Muscle of leg (tissue), 11 donors: ENCODE results near the gene ITGAD. TPM values are rescaled to one million over a fixed set of nuclear protein-coding genes. Genes with fewer than 3 reads are reported as not detected.
A peak's percentile ranks its signal among the peaks of the same experiment; 100 is the strongest.

Experiments used
- DNase-seq: peaks from one replicate; pipeline ENCODE4 v3.0.0; 2013
- H3K27ac ChIP-seq: one replicate; pipeline ENCODE4 v1.5.1; 2013; ENCODE audit warnings: mild to moderate bottlenecking, low read length, control low read depth
- H3K27me3 ChIP-seq: one replicate; pipeline ENCODE4 v1.6.1; 2013; ENCODE audit warnings: low read length; ENCODE audit not compliant: control insufficient read depth, insufficient read depth
- H3K36me3 ChIP-seq: one replicate; pipeline ENCODE4 v1.6.1; 2013; ENCODE audit warnings: low read length; ENCODE audit not compliant: control insufficient read depth, insufficient read depth
- H3K4me1 ChIP-seq: one replicate; pipeline ENCODE4 v1.6.1; 2013; ENCODE audit warnings: low read length; ENCODE audit not compliant: control insufficient read depth, insufficient read depth
- H3K4me3 ChIP-seq: one replicate; pipeline ENCODE4 v1.5.1; 2013; ENCODE audit warnings: low read length, control low read depth
- H3K9me3 ChIP-seq: replicated peaks from 2 replicates; pipeline ENCODE4 v1.6.1; 2013; ENCODE audit warnings: low read depth, low read length; ENCODE audit not compliant: control insufficient read depth
- WGBS: methylation state at CpG from one replicate; pipeline ENCODE4 v1.1.5; 2013; ENCODE audit warnings: missing lambda C conversion rate; ENCODE audit not compliant: insufficient coverage; 5-methylcytosine and 5-hydroxymethylcytosine counted together
- polyA plus RNA-seq, 8 donors: library from polyadenylated mRNA; unstranded; fragments of 120-200 nt; gene quantifications; one replicate each; pipeline versions ENCODE4 v1.2.1 to v1.2.3, GENCODE V29; 2013; ENCODE audit warnings: inconsistent platforms in 1 of 8, low replicate concordance in 1 of 8; ENCODE audit not compliant: insufficient read length in 8 of 8, insufficient read depth in 1 of 8
- total RNA-seq: library from RNA; stranded (reverse); fragments of 120-200 nt; gene quantifications from one replicate; pipeline ENCODE4 v1.2.4, GENCODE V29; 2013

Gene ITGAD
- total and polyA plus RNA-seq, 9 donors = 0.04 to 1.1 (median 0.45) TPM

DNA sequence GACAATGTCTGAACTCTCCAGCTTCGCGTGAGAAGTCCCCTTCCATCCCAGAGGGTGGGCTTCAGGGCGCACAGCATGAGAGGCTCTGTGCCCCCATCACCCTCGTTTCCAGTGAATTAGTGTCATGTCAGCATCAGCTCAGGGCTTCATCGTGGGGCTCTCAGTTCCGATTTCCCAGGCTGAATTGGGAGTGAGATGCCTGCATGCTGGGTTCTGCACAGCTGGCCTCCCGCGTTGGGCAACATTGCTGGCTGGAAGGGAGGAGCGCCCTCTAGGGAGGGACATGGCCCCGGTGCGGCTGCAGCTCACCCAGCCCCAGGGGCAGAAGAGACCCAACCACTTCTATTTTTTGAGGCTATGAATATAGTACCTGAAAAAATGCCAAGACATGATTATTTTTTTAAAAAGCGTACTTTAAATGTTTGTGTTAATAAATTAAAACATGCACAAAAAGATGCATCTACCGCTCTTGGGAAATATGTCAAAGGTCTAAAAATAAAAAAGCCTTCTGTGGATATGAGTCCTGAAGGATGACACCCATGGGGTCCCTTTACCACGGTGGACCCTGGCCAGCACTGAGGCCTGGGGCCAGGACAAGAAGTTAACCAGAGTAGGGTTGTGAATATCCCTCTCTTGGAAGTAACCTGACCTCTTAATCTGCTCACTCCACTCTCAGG is 10.5 kb upstream of the ITGAD start:
- WGBS = 28% methylated on average over 7 of the region's 14 CpGs
- peaks cover 4% of the 10 kb centered on the region for H3K27me3 ChIP-seq
- peak; percentile 62 for DNase-seq
- H3K27ac ChIP-seq = no peak overlapping the region
- no peaks in the 10 kb centered on the region for H3K9me3 ChIP-seq
- peaks cover 2% of the 10 kb centered on the region for H3K4me1 ChIP-seq
- H3K36me3 ChIP-seq = no peaks in the 10 kb centered on the region
- H3K4me3 ChIP-seq = no peak overlapping the region

DNA sequence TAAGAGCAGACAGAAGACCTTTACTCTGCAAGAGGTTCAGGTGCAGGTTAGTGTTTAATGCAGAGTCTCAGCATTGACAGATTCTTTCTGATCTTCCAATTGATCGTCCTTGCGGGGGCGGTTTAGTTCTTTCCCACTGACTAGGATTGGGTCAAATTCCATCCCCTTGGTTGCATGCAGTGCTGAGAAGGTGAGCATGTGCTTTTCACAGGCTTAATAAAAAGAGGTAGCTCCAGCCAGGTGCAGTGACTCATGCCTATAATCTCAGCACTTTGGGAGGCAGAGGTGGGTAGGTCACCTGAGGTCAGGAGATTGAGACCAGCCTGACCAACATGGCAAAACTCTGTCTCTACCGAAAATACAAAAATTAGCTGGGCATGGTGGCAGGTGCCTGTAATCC is 7.5 kb upstream of the ITGAD start:
- Histone ChIP-seq H3K4me1 (peaks cover 2% of the 10 kb centered on the region), H3K27me3 (peaks cover 4% of the 10 kb centered on the region), H3K36me3 (no peaks in the 10 kb centered on the region), H3K27ac (no peak overlapping the region), H3K4me3 (no peak overlapping the region), H3K9me3 (no peaks in the 10 kb centered on the region)
- DNase-seq = no peak
- 86% methylated on average over 3 of the region's 4 CpGs for WGBS

DNA sequence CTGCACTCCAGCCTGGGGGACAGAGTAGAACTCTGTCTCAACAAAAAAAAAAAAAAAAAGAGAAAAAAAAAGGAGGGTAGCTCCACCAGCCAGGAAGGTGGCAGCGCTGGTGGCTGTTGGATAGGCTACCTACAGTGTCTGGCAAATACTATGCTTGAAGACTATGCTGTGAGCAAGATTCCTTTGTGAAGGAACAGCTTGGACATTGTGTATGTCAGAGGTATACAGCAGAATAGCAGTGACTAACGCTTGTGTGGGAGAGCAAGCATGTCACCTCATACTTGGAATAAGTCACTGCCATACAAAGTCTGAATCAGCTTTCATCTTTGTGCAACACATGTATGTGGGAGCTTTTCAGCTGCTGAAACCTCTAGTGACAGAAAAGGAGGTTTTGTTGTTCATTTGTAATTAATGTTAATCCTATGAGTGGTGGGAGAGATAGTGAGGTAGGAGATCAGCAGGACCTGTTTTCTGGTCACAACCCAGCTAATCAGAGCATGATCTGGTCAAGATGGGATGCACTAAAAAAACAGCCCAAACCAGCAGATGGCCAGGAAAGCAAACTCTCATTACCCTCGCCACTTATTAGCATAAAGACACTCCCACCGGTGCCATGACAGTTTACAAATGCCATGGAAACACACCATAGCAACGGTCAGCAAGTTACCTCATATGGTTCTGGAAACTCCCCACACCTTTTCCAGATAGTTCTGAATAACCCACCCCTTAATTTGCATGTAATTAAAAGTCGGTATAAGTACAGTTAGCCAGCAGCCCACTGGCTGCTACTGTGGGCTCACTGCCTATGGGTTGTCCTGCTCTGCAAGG is 6.8 kb upstream of the ITGAD start:
- Histone ChIP-seq H3K4me1 (peaks cover 2% of the 10 kb centered on the region), H3K27me3 (peaks cover 2% of the 10 kb centered on the region), H3K27ac (no peak overlapping the region), H3K9me3 (no peaks in the 10 kb centered on the region), H3K4me3 (no peak overlapping the region), H3K36me3 (no peaks in the 10 kb centered on the region)
- no peak for DNase-seq
- 66% methylated on average over 4 of the region's 6 CpGs for WGBS

DNA sequence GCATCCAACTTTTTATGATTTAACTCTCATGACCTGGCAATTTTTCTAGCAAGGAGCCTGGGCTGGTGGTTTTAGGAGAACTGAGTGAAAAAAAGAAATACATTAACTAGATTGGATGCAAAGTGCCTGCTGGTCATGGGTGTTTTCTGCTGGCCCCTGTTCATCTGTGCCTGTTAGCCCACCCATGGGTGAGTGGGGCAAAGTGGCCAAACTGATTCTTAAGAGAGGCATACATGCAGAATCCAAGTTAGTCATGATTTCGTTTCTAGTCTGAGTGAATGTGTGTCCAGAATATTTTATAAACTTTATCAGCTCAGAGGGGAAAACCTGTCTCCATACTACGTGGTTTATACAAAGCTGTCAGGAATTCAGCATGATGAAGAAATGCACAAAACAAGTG is 4.6 kb upstream of the ITGAD start:
- Histone ChIP-seq H3K36me3 (no peaks in the 10 kb centered on the region), H3K9me3 (no peaks in the 10 kb centered on the region), H3K4me1 (no peaks in the 10 kb centered on the region), H3K27me3 (no peaks in the 10 kb centered on the region), H3K27ac (no peak overlapping the region), H3K4me3 (no peak overlapping the region)
- no CpG with 5 or more reads among the region's 2 CpGs for WGBS
- no peak for DNase-seq

DNA sequence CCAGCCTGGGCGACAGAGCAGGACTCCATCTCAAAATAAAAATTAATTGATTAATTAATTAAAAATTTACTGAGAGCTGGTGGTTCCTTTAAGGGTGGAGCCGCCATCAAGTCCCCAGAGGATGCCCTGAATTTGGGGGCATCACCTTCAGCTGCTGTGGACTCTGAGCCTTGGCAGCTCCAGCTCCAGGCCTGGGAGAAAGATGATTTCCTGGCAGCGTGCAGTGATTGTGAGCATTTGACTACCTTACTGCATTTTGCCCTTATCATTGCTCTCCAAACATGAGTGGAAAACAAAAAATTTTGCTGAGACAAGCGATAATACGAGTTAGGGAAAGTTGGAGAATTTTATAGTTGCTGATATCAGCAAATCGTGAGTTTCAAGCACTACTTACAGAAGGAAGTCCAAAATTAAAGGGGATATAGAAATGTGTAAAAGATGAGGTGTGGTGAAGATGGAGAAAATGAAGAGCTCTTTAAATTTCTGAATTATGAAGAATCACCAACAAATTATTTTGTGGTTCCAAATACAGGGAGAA is 2.6 kb upstream of the ITGAD start:
- no peak overlapping the region for H3K27ac ChIP-seq
- WGBS = 40% methylated on average over 1 of the region's 6 CpGs
- no peaks in the 10 kb centered on the region for H3K4me1 ChIP-seq
- H3K27me3 ChIP-seq = peaks cover 2% of the 10 kb centered on the region
- no peaks in the 10 kb centered on the region for H3K36me3 ChIP-seq
- no peak overlapping the region for H3K4me3 ChIP-seq
- H3K9me3 ChIP-seq = no peaks in the 10 kb centered on the region
- no peak for DNase-seq

DNA sequence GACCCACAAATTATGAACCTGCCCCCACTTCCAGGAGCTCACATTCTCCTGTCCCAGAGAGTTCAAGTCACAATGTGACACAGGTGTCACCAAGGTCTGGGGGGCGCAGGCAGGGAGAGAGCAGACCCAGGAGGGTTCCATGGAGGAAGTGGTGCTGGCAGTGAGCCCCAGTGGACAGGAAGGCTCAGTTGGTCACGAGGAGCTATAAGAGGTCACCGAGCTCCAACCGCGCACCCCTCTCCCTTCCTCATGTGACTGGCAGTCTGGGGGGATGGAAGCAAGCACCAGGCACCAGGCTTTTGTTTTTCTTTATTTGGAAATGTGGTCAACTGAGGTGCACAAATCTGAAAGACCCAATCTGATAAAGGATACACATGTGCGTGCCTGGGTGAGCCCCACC is 2.5 kb downstream of the ITGAD start:
- Histone ChIP-seq H3K9me3 (peaks cover 6% of the 10 kb centered on the region), H3K4me1 (no peaks in the 10 kb centered on the region), H3K4me3 (no peak overlapping the region), H3K27ac (no peak overlapping the region), H3K36me3 (no peaks in the 10 kb centered on the region), H3K27me3 (peaks cover 2% of the 10 kb centered on the region)
- DNase-seq = peak; percentile 53
- WGBS = no CpG with 5 or more reads among the region's 6 CpGs

DNA sequence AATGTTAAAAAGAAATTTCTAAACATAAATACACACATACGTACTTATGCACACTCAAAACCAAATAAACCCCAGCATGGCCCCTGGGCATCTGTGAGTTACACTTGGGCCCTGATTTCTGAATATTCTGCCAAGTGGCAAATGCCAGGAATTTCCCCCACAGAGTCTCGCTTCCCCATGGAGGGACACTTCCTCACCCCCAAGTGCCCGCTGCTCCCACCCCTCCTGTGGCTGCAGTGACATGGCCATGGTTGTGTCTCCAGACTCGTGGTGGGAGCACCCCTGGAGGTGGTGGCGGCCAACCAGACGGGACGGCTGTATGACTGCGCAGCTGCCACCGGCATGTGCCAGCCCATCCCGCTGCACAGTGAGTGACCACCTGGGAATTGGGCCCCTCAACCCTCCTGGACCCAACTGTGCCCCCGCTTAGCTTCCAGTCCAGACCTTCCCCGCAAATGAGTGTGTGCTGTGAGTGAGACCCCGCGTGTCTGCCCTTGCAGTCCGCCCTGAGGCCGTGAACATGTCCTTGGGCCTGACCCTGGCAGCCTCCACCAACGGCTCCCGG is 4.0 kb downstream of the ITGAD start:
- 77% methylated on average over 13 of the region's 18 CpGs for WGBS
- Histone ChIP-seq H3K4me1 (no peaks in the 10 kb centered on the region), H3K4me3 (no peak overlapping the region), H3K27me3 (peaks cover 2% of the 10 kb centered on the region), H3K36me3 (no peaks in the 10 kb centered on the region), H3K9me3 (peaks cover 6% of the 10 kb centered on the region), H3K27ac (no peak overlapping the region)
- no peak for DNase-seq

DNA sequence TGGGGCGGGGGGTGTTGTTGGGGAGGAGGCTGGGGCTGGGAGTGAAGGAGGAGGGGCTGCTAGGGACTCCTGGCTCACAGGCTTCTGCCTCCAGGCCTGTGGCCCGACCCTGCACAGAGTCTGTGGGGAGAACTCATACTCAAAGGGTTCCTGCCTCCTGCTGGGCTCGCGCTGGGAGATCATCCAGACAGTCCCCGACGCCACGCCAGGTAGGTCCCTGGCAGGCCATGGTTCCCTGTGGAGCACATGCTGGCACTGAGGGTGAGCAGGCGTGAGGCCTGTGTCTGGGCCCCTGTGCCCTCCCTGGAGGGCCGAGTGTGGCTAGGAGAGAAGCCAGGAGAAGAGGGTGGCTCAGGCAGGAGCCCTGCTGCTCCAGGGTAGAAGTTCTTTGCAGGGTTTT is 4.6 kb downstream of the ITGAD start:
- Histone ChIP-seq H3K4me1 (no peaks in the 10 kb centered on the region), H3K27ac (no peak overlapping the region), H3K4me3 (no peak overlapping the region), H3K36me3 (no peaks in the 10 kb centered on the region), H3K27me3 (peaks cover 2% of the 10 kb centered on the region), H3K9me3 (peaks cover 6% of the 10 kb centered on the region)
- DNase-seq = no peak
- 76% methylated on average over 7 of the region's 9 CpGs for whole genome bisulfite sequencing

DNA sequence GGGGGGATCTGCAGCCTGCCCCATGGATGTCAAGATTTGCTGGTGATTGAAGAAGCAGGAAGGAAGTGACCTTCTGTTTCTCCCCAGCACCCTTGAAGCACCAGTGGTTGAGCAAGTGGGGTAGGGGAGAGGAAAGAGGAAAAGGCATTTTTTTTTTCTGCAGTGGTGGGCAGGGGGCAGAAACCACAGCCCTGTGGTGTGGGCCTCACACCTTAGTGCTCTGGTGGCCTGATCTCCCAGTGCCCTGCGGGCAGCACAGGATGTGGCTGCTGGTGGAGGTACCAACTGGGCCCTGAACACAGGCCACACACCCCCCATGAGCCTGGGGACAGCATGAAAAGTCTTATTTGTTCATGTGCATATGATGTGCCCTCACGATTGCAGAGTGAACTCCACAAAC is 7.1 kb downstream of the ITGAD start:
- no CpG with 5 or more reads among the region's 2 CpGs for WGBS
- Histone ChIP-seq H3K27me3 (peaks cover 1% of the 10 kb centered on the region), H3K27ac (no peak overlapping the region), H3K36me3 (no peaks in the 10 kb centered on the region), H3K4me1 (no peaks in the 10 kb centered on the region), H3K9me3 (peaks cover 6% of the 10 kb centered on the region), H3K4me3 (no peak overlapping the region)
- DNase-seq = no peak

DNA sequence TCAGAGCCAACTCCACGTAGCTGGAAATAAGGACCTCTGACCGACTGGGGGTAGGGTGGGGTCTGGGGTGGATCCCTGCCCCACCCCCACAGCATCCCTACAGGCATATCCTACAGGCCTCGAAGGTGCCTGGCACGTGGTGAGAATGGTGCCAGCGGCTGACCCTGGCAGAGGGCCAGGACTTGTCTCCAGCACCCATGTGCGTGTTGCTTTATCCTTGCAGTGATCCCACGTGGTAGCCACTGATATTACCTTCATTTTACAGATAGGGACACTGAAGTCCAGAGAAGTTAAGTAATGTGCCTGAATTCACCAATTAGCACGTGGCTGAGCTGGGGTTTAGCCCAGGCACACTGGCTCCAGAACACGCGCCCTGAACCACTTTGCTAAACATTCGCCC is 8.3 kb downstream of the ITGAD start:
- Histone ChIP-seq H3K27ac (no peak overlapping the region), H3K36me3 (no peaks in the 10 kb centered on the region), H3K4me1 (no peaks in the 10 kb centered on the region), H3K27me3 (no peaks in the 10 kb centered on the region), H3K9me3 (peaks cover 6% of the 10 kb centered on the region), H3K4me3 (no peak overlapping the region)
- no peak for DNase-seq
- 73% methylated on average over 5 of the region's 11 CpGs for WGBS
